Left colon (tissue), 2 donors: Measurements from ENCODE around the gene KTN1. TPM values are rescaled to one million over a fixed set of nuclear protein-coding genes. Genes with fewer than 3 reads are reported as not detected.

Source experiments
- ATAC-seq: fragments of 200-7000 bp; cut with Tn5 transposase; one replicate; pipeline ENCODE4 v1.9.1; 2020; ENCODE audit warnings: mild to moderate bottlenecking, moderate library complexity
- DNase-seq, 2 donors: peaks; one replicate each; pipeline ENCODE4 v3.0.0-alpha.2; 2020
- intact Hi-C, 2 donors: fragments of 100-400 bp; cut with DNase I in 1 of 2; cut with micrococcal nuclease in 1 of 2; formaldehyde crosslinking; loops; one replicate each; pipeline versions ENCODE4 v1.11.2 to v1.14.0; 2022; cut with DNase I, micrococcal nuclease
- total RNA-seq, 2 donors: library from RNA; stranded (reverse); fragmentation: NEBNext Ultra II Directional; extraction: Animal tissue kit (Norgen Biotek cat#: 25700); gene quantifications; one replicate each; pipeline ENCODE4 v1.2.1, GENCODE V29; 2021
- donor health status: DM: no; HTN: no; CAD: no.
- donor health status: DM: yes; HTN: yes; CAD: no.

KTN1 gene
- total RNA-seq, 2 donors from 2014 or later, result 210 to 241 TPM

GRCh38 chr14:55645845-55646832, 66.1 kb downstream of the KTN1 start:
- intact Hi-C loops, result no loop called here

GRCh38 chr14:55650992-55651391, 71.0 kb downstream of the KTN1 start:
- ATAC-seq (no peak), DNase-seq (no peak)
- intact Hi-C loops, result no loop called here

More at GRCh38 chr14:55645845-55646832, 66.1 kb downstream of the KTN1 start:
- DNase-seq (no peak), ATAC-seq (no peak)

GRCh38 chr14:55654243-55654642, 74.2 kb downstream of the KTN1 start:
- ATAC-seq, result no peak
- intact Hi-C loops, result no loop called here
- no peak for DNase-seq

GRCh38 chr14:55661029-55661428, 81.0 kb downstream of the KTN1 start:
- ATAC-seq (no peak), DNase-seq (no peak)
- intact Hi-C loops, result no loop called here

GRCh38 chr14:55662752-55663151, 82.7 kb downstream of the KTN1 start:
- ATAC-seq (no peak), DNase-seq (no peak)
- intact Hi-C loops, result no loop called here

- ATAC-seq, result no peak
- no peak for DNase-seq
- intact Hi-C loops, result no loop called here
These were observed 85.2 kb downstream of the KTN1 start for GRCh38 chr14:55665067-55665675.

GRCh38 chr14:55667801-55668200, 87.8 kb downstream of the KTN1 start:
- intact Hi-C loops, result no loop called here
- no peak for ATAC-seq
- DNase-seq, result no peak

- intact Hi-C loops, result no loop called here
- ATAC-seq (no peak), DNase-seq (no peak)
These were observed 91.6 kb downstream of the KTN1 start for GRCh38 chr14:55671641-55672040.

GRCh38 chr14:55673048-55673447, 93.0 kb downstream of the KTN1 start:
- DNase-seq (no peak), ATAC-seq (no peak)
- intact Hi-C loops, result no loop called here

- DNase-seq (no peak), ATAC-seq (no peak)
- intact Hi-C loops, result no loop called here
These were observed 101.1 kb downstream of the KTN1 start for GRCh38 chr14:55681096-55681495.

- no peak for ATAC-seq
- intact Hi-C loops, result no loop called here
These were observed 105.1 kb downstream of the KTN1 start for GRCh38 chr14:55684956-55685584.

GRCh38 chr14:55686713-55687112, 106.7 kb downstream of the KTN1 start:
- ATAC-seq (peak; percentile 18), DNase-seq (no peak)
- intact Hi-C loops, result no loop called here

More at GRCh38 chr14:55684956-55685584, 105.1 kb downstream of the KTN1 start:
- no peak for DNase-seq

- DNase-seq (no peak), ATAC-seq (peak; percentile 26)
- intact Hi-C loops, result no loop called here
These were observed 108.6 kb downstream of the KTN1 start for GRCh38 chr14:55688566-55688965.

GRCh38 chr14:55689981-55690871, 110.2 kb downstream of the KTN1 start:
- intact Hi-C loops, result no loop called here
- no peak for ATAC-seq
- no peak for DNase-seq

GRCh38 chr14:55691659-55692058, 111.7 kb downstream of the KTN1 start:
- DNase-seq (no peak), ATAC-seq (no peak)
- intact Hi-C loops, result no loop called here

GRCh38 chr14:55693904-55694303, 113.9 kb downstream of the KTN1 start:
- DNase-seq (no peak), ATAC-seq (no peak)
- intact Hi-C loops, result no loop called here

- peak; percentile 74 for ATAC-seq
- intact Hi-C loops, result no loop called here
- DNase-seq, result peak; percentile 30 to 49
These were observed 117.4 kb downstream of the KTN1 start for GRCh38 chr14:55697414-55697861.

- ATAC-seq, result peak; percentile 78
- peak; percentile 46 to 50 for DNase-seq
- intact Hi-C loops, result no loop called here
These were observed 118.0 kb downstream of the KTN1 start for GRCh38 chr14:55698051-55698450.
